ENCODE data around the gene KASH5.

Gene KASH5

GRCh38 chr19:49374665-49375434 is 13.2 kb upstream of the KASH5 start:
- no peak for DNase-seq (ENCODE audit: low read depth)
- TF ChIP-seq CTCF (conservative IDR thresholded peaks at IDR 0.05; ENCODE audit: low read length) = no peak
- H3K4me3 ChIP-seq (ENCODE audit: low read length) = no peak overlapping the region

- no peak overlapping the region for H3K4me3 ChIP-seq (ENCODE audit: low read length)
- no peak for TF ChIP-seq CTCF (conservative IDR thresholded peaks at IDR 0.05; ENCODE audit: low read length)
- DNase-seq (ENCODE audit: low read depth) = no peak
Measured at GRCh38 chr19:49378512-49378911, 9.5 kb upstream of the KASH5 start.

GRCh38 chr19:49380391-49380790 is 7.7 kb upstream of the KASH5 start:
- DNase-seq (ENCODE audit: low read depth) = no peak
- H3K4me3 ChIP-seq (ENCODE audit: low read length) = no peak overlapping the region
- TF ChIP-seq CTCF (conservative IDR thresholded peaks at IDR 0.05; ENCODE audit: low read length) = no peak

GRCh38 chr19:49382639-49383038 is 5.4 kb upstream of the KASH5 start:
- DNase-seq (ENCODE audit: low read depth) = no peak
- H3K4me3 ChIP-seq (ENCODE audit: low read length) = no peak overlapping the region
- TF ChIP-seq CTCF (conservative IDR thresholded peaks at IDR 0.05; ENCODE audit: low read length) = no peak

- no peak overlapping the region for H3K4me3 ChIP-seq (ENCODE audit: low read length)
- DNase-seq (ENCODE audit: low read depth) = no peak
Measured at GRCh38 chr19:49383599-49383998, 4.5 kb upstream of the KASH5 start.

GRCh38 chr19:49389406-49389805 is 1.4 kb downstream of the KASH5 start:
- TF ChIP-seq CTCF (conservative IDR thresholded peaks at IDR 0.05; ENCODE audit: low read length) = no peak
- no peak overlapping the region for H3K4me3 ChIP-seq (ENCODE audit: low read length)
- no peak for DNase-seq (ENCODE audit: low read depth)

More at GRCh38 chr19:49383599-49383998, 4.5 kb upstream of the KASH5 start:
- no peak for TF ChIP-seq CTCF (conservative IDR thresholded peaks at IDR 0.05; ENCODE audit: low read length)

Measured in AG10803 (cell line).